ENCODE results near the gene CKAP5. TPM values are rescaled to one million over a fixed set of nuclear protein-coding genes. Genes with fewer than 3 reads are reported as not detected.

Gene CKAP5
- total RNA-seq, 1 donor from 2014 or later: 169 TPM

GRCh38 chr11:46733234-46733633 is 112.8 kb downstream of the CKAP5 start:
- Mint-ChIP-seq H3K9me3 (no peaks in the 10 kb centered on the region), H3K4me1 (ENCODE audit: unreplicated experiment) (no peaks in the 10 kb centered on the region), H3K4me3 (no peak overlapping the region), H3K27ac (no peak overlapping the region), H3K36me3 (no peaks in the 10 kb centered on the region), H3K27me3 (no peaks in the 10 kb centered on the region)
- no peak for DNase-seq (ENCODE audit: extremely low spot score, unreplicated experiment)
- no peak for TF ChIP-seq CTCF (conservative IDR thresholded peaks at IDR 0.05)

GRCh38 chr11:46731545-46731944 is 114.5 kb downstream of the CKAP5 start:
- Mint-ChIP-seq H3K4me3 (no peak overlapping the region), H3K36me3 (no peaks in the 10 kb centered on the region), H3K27me3 (no peaks in the 10 kb centered on the region), H3K9me3 (no peaks in the 10 kb centered on the region), H3K27ac (no peak overlapping the region), H3K4me1 (ENCODE audit: unreplicated experiment) (no peaks in the 10 kb centered on the region)
- no peak for DNase-seq (ENCODE audit: extremely low spot score, unreplicated experiment)
- TF ChIP-seq CTCF (conservative IDR thresholded peaks at IDR 0.05): no peak

GRCh38 chr11:46729110-46730027 is 116.7 kb downstream of the CKAP5 start:
- H3K4me1 Mint-ChIP-seq (ENCODE audit: unreplicated experiment): no peaks in the 10 kb centered on the region
- no peak overlapping the region for H3K27ac Mint-ChIP-seq
- no peaks in the 10 kb centered on the region for H3K36me3 Mint-ChIP-seq
- DNase-seq (ENCODE audit: extremely low spot score, unreplicated experiment): no peak
- H3K4me3 Mint-ChIP-seq: no peak overlapping the region
- no peak for TF ChIP-seq CTCF (conservative IDR thresholded peaks at IDR 0.05)
- no peaks in the 10 kb centered on the region for H3K9me3 Mint-ChIP-seq
- H3K27me3 Mint-ChIP-seq: no peaks in the 10 kb centered on the region

- H3K27ac Mint-ChIP-seq: no peak overlapping the region
- no peak overlapping the region for H3K4me3 Mint-ChIP-seq
- H3K9me3 Mint-ChIP-seq: no peaks in the 10 kb centered on the region
- H3K4me1 Mint-ChIP-seq (ENCODE audit: unreplicated experiment): no peaks in the 10 kb centered on the region
- H3K27me3 Mint-ChIP-seq: no peaks in the 10 kb centered on the region
- H3K36me3 Mint-ChIP-seq: no peaks in the 10 kb centered on the region
- no peak for TF ChIP-seq CTCF (conservative IDR thresholded peaks at IDR 0.05)
- no peak for DNase-seq (ENCODE audit: extremely low spot score, unreplicated experiment)
Observed at GRCh38 chr11:46728659-46729040, 117.4 kb downstream of the CKAP5 start.

- H3K27me3 Mint-ChIP-seq: no peaks in the 10 kb centered on the region
- H3K36me3 Mint-ChIP-seq: no peaks in the 10 kb centered on the region
- H3K9me3 Mint-ChIP-seq: no peaks in the 10 kb centered on the region
- no peak overlapping the region for H3K27ac Mint-ChIP-seq
- no peak overlapping the region for H3K4me3 Mint-ChIP-seq
- no peak for TF ChIP-seq CTCF (conservative IDR thresholded peaks at IDR 0.05)
- no peak for DNase-seq (ENCODE audit: extremely low spot score, unreplicated experiment)
- H3K4me1 Mint-ChIP-seq (ENCODE audit: unreplicated experiment): no peaks in the 10 kb centered on the region
Observed at GRCh38 chr11:46727952-46728658, 118.0 kb downstream of the CKAP5 start.
